ENCODE measurements around the gene SETD2.

DNA sequence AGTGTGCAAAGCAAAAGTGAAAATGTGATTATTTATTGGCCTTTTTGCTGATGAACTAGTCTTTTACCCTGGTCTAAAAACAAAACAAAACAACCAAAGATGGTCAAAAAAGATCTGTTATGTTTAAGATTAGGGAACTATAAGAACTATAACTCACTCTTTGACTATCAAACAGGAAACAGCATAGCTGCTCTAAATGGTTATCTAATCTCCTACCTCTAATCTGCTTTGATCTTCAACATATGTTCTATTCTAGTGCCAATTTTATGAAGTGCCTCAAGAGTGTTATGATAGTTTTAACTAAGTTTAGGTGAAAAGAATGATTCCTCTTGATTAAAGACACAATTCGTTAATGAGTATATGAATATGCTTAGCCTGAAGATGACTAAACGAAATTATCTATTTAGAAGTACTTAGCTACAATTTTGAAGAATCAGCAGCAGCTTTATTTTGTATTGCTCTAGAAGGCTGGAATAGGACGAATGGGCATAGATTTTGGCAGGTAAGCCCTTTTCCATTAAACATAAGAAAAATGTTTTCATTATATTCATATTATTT lies 46.0 kb downstream of the SETD2 start:
- no peak for TF ChIP-seq CTCF (IDR thresholded peaks at IDR 0.05; ENCODE audit: low read depth, low read length)
- no peak for TF ChIP-seq EZH2phosphoT487 (IDR thresholded peaks at IDR 0.05; ENCODE audit: low read depth)
